ENCODE results near the gene LCAT.

The LCAT gene

GRCh38 chr16:67935402-67936123 lies 8.4 kb downstream of the LCAT start:
- Histone ChIP-seq H4K20me1 (peaks cover 19 to 50% (median 41%) of the 10 kb centered on the region in 11 experiments), H3K27me3 (no peaks in the 10 kb centered on the region), H3K27ac (peak overlapping the region; percentile 81 to 98 (median 94)), H3K9me3 (replicated peaks in 1 of 11) (no peaks in the 10 kb centered on the region), H3K36me3 (peaks cover 39 to 62% (median 48%) of the 10 kb centered on the region in 11 experiments), H3K4me1 (peaks cover 37 to 53% (median 45%) of the 10 kb centered on the region in 10 experiments), H3K4me2 (peak overlapping the region; percentile 75 to 96 (median 94)), H3K4me3 (peak overlapping the region; percentile 73 to 97 (median 90)), H3K9ac (peak overlapping the region; percentile 89 to 98 (median 93))
- no peak for TF ChIP-seq Cebpa-rat (IDR thresholded peaks at IDR 0.05)

GRCh38 chr16:67935101-67935401 lies 8.9 kb downstream of the LCAT start:
- Histone ChIP-seq H3K9ac (peak overlapping the region; percentile 89 to 98 (median 93); a peak in 20 of 22 replicates), H3K4me3 (peak overlapping the region; percentile 73 to 97 (median 90)), H3K27me3 (no peaks in the 10 kb centered on the region), H3K4me2 (peak overlapping the region; percentile 75 to 96 (median 94)), H3K27ac (peak overlapping the region in 10 of 11 experiments; percentile 83 to 98 (median 94); a peak in 17 of 22 replicates), H3K9me3 (replicated peaks in 1 of 11) (no peaks in the 10 kb centered on the region), H3K36me3 (peaks cover 44 to 62% (median 53%) of the 10 kb centered on the region in 11 experiments), H3K4me1 (peaks cover 32 to 48% (median 41%) of the 10 kb centered on the region in 10 experiments), H4K20me1 (peaks cover 19 to 52% (median 45%) of the 10 kb centered on the region in 11 experiments)
- TF ChIP-seq Cebpa-rat (IDR thresholded peaks at IDR 0.05) = no peak

- Histone ChIP-seq H3K4me1 (peaks cover 30 to 44% (median 36%) of the 10 kb centered on the region in 10 experiments), H3K9me3 (replicated peaks in 1 of 11) (no peaks in the 10 kb centered on the region), H3K4me3 (peak overlapping the region in 8 of 10 experiments; percentile 75 to 97 (median 90); a peak in 13 of 20 replicates), H3K4me2 (peak overlapping the region; percentile 75 to 96 (median 94)), H3K27ac (peak overlapping the region in 5 of 11 experiments; percentile 4 to 98 (median 96); a peak in 8 of 22 replicates), H3K36me3 (peaks cover 45 to 62% (median 59%) of the 10 kb centered on the region in 11 experiments), H4K20me1 (peaks cover 20 to 57% (median 51%) of the 10 kb centered on the region in 11 experiments), H3K27me3 (no peaks in the 10 kb centered on the region), H3K9ac (peak overlapping the region; percentile 89 to 98 (median 93); a peak in 18 of 22 replicates)
- TF ChIP-seq Cebpa-rat (IDR thresholded peaks at IDR 0.05) = no peak
Observed at GRCh38 chr16:67934306-67935100, 9.4 kb downstream of the LCAT start.

- H3K4me2 ChIP-seq = no peak overlapping the region; a peak in 1 of 22 replicates
- no peaks in the 10 kb centered on the region for H3K27me3 ChIP-seq
- H3K9ac ChIP-seq = peak overlapping the region in 9 of 11 experiments; percentile 9 to 98 (median 94); a peak in 6 of 22 replicates
- TF ChIP-seq Cebpa-rat (IDR thresholded peaks at IDR 0.05) = no peak
- no peak overlapping the region for H3K4me3 ChIP-seq
- peaks cover 45 to 68% (median 63%) of the 10 kb centered on the region in 11 experiments for H3K36me3 ChIP-seq
- H4K20me1 ChIP-seq = peaks cover 26 to 64% (median 58%) of the 10 kb centered on the region in 11 experiments
- peaks cover 30 to 44% (median 40%) of the 10 kb centered on the region in 10 experiments for H3K4me1 ChIP-seq
- no peaks in the 10 kb centered on the region for H3K9me3 ChIP-seq (replicated peaks in 1 of 11)
- 0 out of 22 replicates have a peak overlapping the region, but pooled peaks of 2 of the 11 experiments have one; percentile 4 to 96 for H3K27ac ChIP-seq
Observed at GRCh38 chr16:67933805-67934204, 10.1 kb downstream of the LCAT start.

GRCh38 chr16:67932462-67932840 lies 11.5 kb downstream of the LCAT start:
- peaks cover 54 to 80% (median 76%) of the 10 kb centered on the region in 11 experiments for H3K36me3 ChIP-seq
- 0 out of 22 replicates have a peak overlapping the region, but pooled peaks of 1 of the 11 experiments have one; percentile 1 for H3K9ac ChIP-seq
- TF ChIP-seq Cebpa-rat (IDR thresholded peaks at IDR 0.05) = no peak
- H3K4me3 ChIP-seq = no peak overlapping the region
- H3K4me1 ChIP-seq = peaks cover 22 to 50% (median 46%) of the 10 kb centered on the region in 10 experiments
- H3K9me3 ChIP-seq (replicated peaks in 1 of 11) = no peaks in the 10 kb centered on the region
- no peak overlapping the region for H3K4me2 ChIP-seq
- no peaks in the 10 kb centered on the region for H3K27me3 ChIP-seq
- H4K20me1 ChIP-seq = peaks cover 38 to 77% (median 71%) of the 10 kb centered on the region in 11 experiments
- no peak overlapping the region for H3K27ac ChIP-seq

- Histone ChIP-seq H3K4me2 (no peak within 1 kb of the TSS), H3K4me1 (peaks cover 18 to 50% (median 46%) of the 10 kb centered on the region in 10 experiments), H3K36me3 (peaks cover 57 to 85% (median 78%) of the 10 kb centered on the region in 11 experiments), H3K9me3 (replicated peaks in 1 of 11) (no peaks in the 10 kb centered on the region), H3K27me3 (no peaks in the 10 kb centered on the region), H3K9ac (0 out of 22 replicates have a peak within 1 kb of the TSS, but pooled peaks of 1 of the 11 experiments have one; percentile 1), H3K27ac (no peak within 1 kb of the TSS), H4K20me1 (peaks cover 44 to 83% (median 77%) of the 10 kb centered on the region in 11 experiments), H3K4me3 (no peak within 1 kb of the TSS)
- no peak for TF ChIP-seq Cebpa-rat (IDR thresholded peaks at IDR 0.05)
Observed at GRCh38 chr16:67931712-67932461, 12.0 kb downstream of the LCAT start, which contains the start of gene CTRL. CTRL (minus strand) TSS chr16:67931862; CDS start chr16:67931852, 10 bp downstream.

GRCh38 chr16:67930678-67931211 lies 13.2 kb downstream of the LCAT start:
- H3K4me1 ChIP-seq = peaks cover 29 to 61% (median 56%) of the 10 kb centered on the region in 10 experiments
- H3K4me3 ChIP-seq = no peak overlapping the region
- H4K20me1 ChIP-seq = peaks cover 54 to 94% (median 88%) of the 10 kb centered on the region in 11 experiments
- no peaks in the 10 kb centered on the region for H3K9me3 ChIP-seq (replicated peaks in 1 of 11)
- no peak overlapping the region for H3K4me2 ChIP-seq
- TF ChIP-seq Cebpa-rat (IDR thresholded peaks at IDR 0.05) = no peak
- H3K36me3 ChIP-seq = peaks cover 57 to 85% (median 78%) of the 10 kb centered on the region in 11 experiments
- H3K27ac ChIP-seq = no peak overlapping the region
- H3K9ac ChIP-seq = no peak overlapping the region
- no peaks in the 10 kb centered on the region for H3K27me3 ChIP-seq

- no peak for TF ChIP-seq Cebpa-rat (IDR thresholded peaks at IDR 0.05)
- H3K4me1 ChIP-seq = peaks cover 30 to 62% (median 57%) of the 10 kb centered on the region in 10 experiments
- no peaks in the 10 kb centered on the region for H3K9me3 ChIP-seq (replicated peaks in 1 of 11)
- H3K4me2 ChIP-seq = no peak overlapping the region
- no peaks in the 10 kb centered on the region for H3K27me3 ChIP-seq
- peaks cover 56 to 95% (median 90%) of the 10 kb centered on the region in 11 experiments for H4K20me1 ChIP-seq
- H3K9ac ChIP-seq = no peak overlapping the region
- H3K36me3 ChIP-seq = peaks cover 56 to 81% (median 74%) of the 10 kb centered on the region in 11 experiments
- no peak overlapping the region for H3K4me3 ChIP-seq
- no peak overlapping the region for H3K27ac ChIP-seq
Observed at GRCh38 chr16:67930191-67930590, 13.7 kb downstream of the LCAT start.
